Fibroblast of lung (primary cell): ENCODE measurements around the gene STARD10. TPM values are rescaled to one million over a fixed set of nuclear protein-coding genes. Genes with fewer than 3 reads are reported as not detected.

Experiments used
- DNase-seq, 2 donors: peaks; one replicate each; pipeline versions ENCODE4 v3.0.0 to v3.0.0-alpha.2; 2010; ENCODE audit warnings: low read depth in 2 of 2
- H2AFZ ChIP-seq: 2 replicates; pipeline ENCODE4 v1.5.1; 2012; ENCODE audit warnings: low read length, control low read depth, inconsistent platforms
- H3K27ac ChIP-seq: 2 replicates; pipeline ENCODE4 v1.5.1; 2011; ENCODE audit warnings: low read length, control low read depth; ENCODE audit not compliant: insufficient read depth
- H3K27me3 ChIP-seq: 2 replicates; pipeline ENCODE4 v1.5.1; 2011; ENCODE audit warnings: mild to moderate bottlenecking, low read length; ENCODE audit not compliant: control insufficient read depth, insufficient read depth
- H3K36me3 ChIP-seq: 2 replicates; pipeline ENCODE4 v1.5.1; 2011; ENCODE audit warnings: low read length; ENCODE audit not compliant: control insufficient read depth, insufficient read depth
- H3K4me1 ChIP-seq: 2 replicates; pipeline ENCODE4 v1.5.1; 2011; ENCODE audit warnings: low read length; ENCODE audit not compliant: control insufficient read depth, insufficient read depth; ENCODE audit errors: extremely low read depth
- H3K4me2 ChIP-seq: 2 replicates; pipeline ENCODE4 v1.5.1; 2011; ENCODE audit warnings: low read length, control low read depth; ENCODE audit not compliant: insufficient read depth; ENCODE audit errors: extremely low read depth
- H3K4me3 ChIP-seq, 4 experiments: fragments of 200-600 bp in 1 of 4; sonication (generic) in 1 of 4; replicated peaks in 1 of 4; 2 replicates each; pipeline ENCODE4 v1.5.1; 2011 to 2016; ENCODE audit warnings: low read length in 4 of 4, low read depth in 3 of 4, mild to moderate bottlenecking in 3 of 4, control low read depth in 2 of 4, inconsistent platforms in 1 of 4, mixed read lengths in 1 of 4; ENCODE audit not compliant: insufficient read depth in 1 of 4; ENCODE audit errors: control extremely low read depth in 1 of 4
- H3K79me2 ChIP-seq: 2 replicates; pipeline ENCODE4 v1.5.1; 2012; ENCODE audit warnings: mild to moderate bottlenecking, low read length, inconsistent platforms; ENCODE audit not compliant: control insufficient read depth, insufficient read depth
- H3K9ac ChIP-seq: 2 replicates; pipeline ENCODE4 v1.5.1; 2011; ENCODE audit warnings: mild to moderate bottlenecking, low read length, control low read depth; ENCODE audit not compliant: insufficient read depth
- H3K9me3 ChIP-seq: 2 replicates; pipeline ENCODE4 v1.5.1; 2012; ENCODE audit warnings: low read depth, low read length; ENCODE audit not compliant: control insufficient read depth, insufficient read depth
- H4K20me1 ChIP-seq: 2 replicates; pipeline ENCODE4 v1.5.1; 2011; ENCODE audit warnings: low read length; ENCODE audit not compliant: control insufficient read depth, insufficient read depth; ENCODE audit errors: extremely low read depth
- CTCF ChIP-seq, 2 donors: IDR thresholded peaks in 1 of 2; conservative IDR thresholded peaks in 1 of 2; 1 replicate in 1 of 2; 2 replicates in 1 of 2; pipeline ENCODE4 v1.5.1; 2011 to 2012; ENCODE audit warnings: low read length in 2 of 2, control low read depth in 1 of 2, inconsistent platforms in 1 of 2, low read depth in 1 of 2, mild to moderate bottlenecking in 1 of 2
- EZH2 ChIP-seq: IDR thresholded peaks from 2 replicates; pipeline ENCODE4 v1.5.1; 2012; ENCODE audit warnings: low read length, control low read depth, mild to moderate bottlenecking; ENCODE audit errors: missing control alignments
- polyA plus RNA-seq, 2 donors: library from polyadenylated mRNA; depleted of rRNA in 1 of 2; stranded (reverse) in 1 of 2; unstranded in 1 of 2; fragments of >200 nt; gene quantifications; 2 replicates each; pipeline ENCODE4 v1.2.1, GENCODE V29; 2011 to 2012; ENCODE audit warnings: missing spikeins in 1 of 2
- total RNA-seq: library from RNA; depleted of rRNA; stranded (reverse); fragments of >200 nt; gene quantifications from 2 replicates; pipeline ENCODE4 v1.2.1, GENCODE V29; 2014

STARD10 gene
- total and polyA plus RNA-seq, 2 donors (not counting 1 experiment from before 2014, with no cell fraction given): 20.7 to 32.0 TPM

DNA sequence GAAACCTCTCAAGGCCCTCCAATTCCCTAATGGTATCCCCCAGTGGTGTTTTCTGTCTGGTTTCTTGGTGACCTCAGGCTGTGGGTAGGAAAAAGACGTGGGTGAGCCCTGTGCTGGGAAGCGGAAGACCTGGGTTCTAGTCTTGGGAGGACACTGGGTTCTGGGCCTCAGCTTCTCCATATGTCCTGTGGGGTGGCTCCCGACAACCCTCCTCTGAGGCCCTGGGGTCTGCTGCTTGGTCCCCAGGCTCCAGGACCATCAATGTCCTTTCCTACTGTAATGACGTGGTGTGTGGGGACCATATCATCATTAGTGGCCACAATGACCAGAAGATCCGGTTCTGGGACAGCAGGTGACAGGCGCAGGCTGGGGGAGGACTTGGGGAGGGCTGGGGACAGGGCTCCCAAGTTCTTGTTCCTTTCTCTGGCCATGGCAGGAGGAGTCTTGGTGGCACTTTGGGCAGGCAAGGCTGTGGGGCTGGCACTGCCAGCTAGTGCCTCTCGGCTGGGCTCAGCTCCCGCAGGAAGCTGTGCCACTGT lies 33.2 kb upstream of the STARD10 start:
- H3K9ac ChIP-seq: no peak overlapping the region
- H3K27me3 ChIP-seq: no peaks in the 10 kb centered on the region
- H3K27ac ChIP-seq: no peak overlapping the region
- no peaks in the 10 kb centered on the region for H4K20me1 ChIP-seq
- H3K4me1 ChIP-seq: peaks cover 9% of the 10 kb centered on the region
- H3K4me2 ChIP-seq: no peak overlapping the region
- no peaks in the 10 kb centered on the region for H3K79me2 ChIP-seq
- no peak for DNase-seq
- H2AFZ ChIP-seq: no peak overlapping the region
- no peaks in the 10 kb centered on the region for H3K36me3 ChIP-seq
- no peak overlapping the region for H3K4me3 ChIP-seq
- TF ChIP-seq CTCF (conservative IDR thresholded peaks at IDR 0.05 in 1 of 2, IDR thresholded peaks at IDR 0.05 in 1 of 2; ENCODE audit: low read depth in 1 of 2, low read length in 2 of 2): no peak
- TF ChIP-seq EZH2: no peak
- no peaks in the 10 kb centered on the region for H3K9me3 ChIP-seq

- Histone ChIP-seq H3K27ac (no peak overlapping the region), H3K36me3 (no peaks in the 10 kb centered on the region), H3K4me3 (no peak overlapping the region), H4K20me1 (no peaks in the 10 kb centered on the region), H3K79me2 (no peaks in the 10 kb centered on the region), H3K4me1 (peaks cover 11% of the 10 kb centered on the region), H3K9me3 (no peaks in the 10 kb centered on the region), H3K27me3 (no peaks in the 10 kb centered on the region), H3K4me2 (no peak overlapping the region), H3K9ac (no peak overlapping the region), H2AFZ (no peak overlapping the region)
- no peak for DNase-seq
- TF ChIP-seq EZH2: no peak
- no peak for TF ChIP-seq CTCF (conservative IDR thresholded peaks at IDR 0.05 in 1 of 2, IDR thresholded peaks at IDR 0.05 in 1 of 2; ENCODE audit: low read depth in 1 of 2, low read length in 2 of 2)
Measured at GRCh38 chr11:72826191-72826941, 32.5 kb upstream of the STARD10 start.

DNA sequence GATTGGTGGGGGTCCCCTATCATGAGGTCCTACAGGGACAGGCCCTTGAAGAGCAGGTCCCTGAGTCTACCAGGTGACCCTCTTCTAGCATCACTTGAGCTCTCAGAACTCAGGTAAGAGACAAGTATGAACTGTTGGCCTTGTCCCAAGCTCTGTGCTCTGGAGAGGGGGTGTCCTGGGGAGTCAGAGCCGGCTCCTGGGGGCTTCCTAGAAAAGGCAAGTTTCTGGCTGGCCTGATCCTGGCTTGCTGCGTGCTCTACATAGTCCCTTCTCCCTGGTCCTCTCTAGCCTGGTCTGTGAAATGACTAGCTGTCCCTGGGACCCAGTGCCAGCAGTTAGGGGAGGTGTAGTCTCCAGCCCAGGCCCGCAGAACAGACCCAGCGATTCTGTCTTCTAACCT lies 31.8 kb upstream of the STARD10 start:
- Histone ChIP-seq H3K9ac (no peak overlapping the region), H3K9me3 (no peaks in the 10 kb centered on the region), H2AFZ (no peak overlapping the region), H3K36me3 (no peaks in the 10 kb centered on the region), H3K27ac (no peak overlapping the region), H3K27me3 (no peaks in the 10 kb centered on the region), H3K4me2 (no peak overlapping the region), H3K4me3 (no peak overlapping the region), H3K79me2 (no peaks in the 10 kb centered on the region), H4K20me1 (no peaks in the 10 kb centered on the region), H3K4me1 (peaks cover 16% of the 10 kb centered on the region)
- DNase-seq: no peak
- TF ChIP-seq EZH2: no peak
- no peak for TF ChIP-seq CTCF (conservative IDR thresholded peaks at IDR 0.05 in 1 of 2, IDR thresholded peaks at IDR 0.05 in 1 of 2; ENCODE audit: low read depth in 1 of 2, low read length in 2 of 2)
